ENCODE results near the gene C4orf50. TPM values are rescaled to one million over a fixed set of nuclear protein-coding genes. Genes with fewer than 3 reads are reported as not detected.

The C4orf50 gene
- total and polyA plus RNA-seq, 2 of the 8 experiments (the other 6 are each of a cell fraction or from before 2014, with no cell fraction given): 0.08 to 0.22 TPM

DNA sequence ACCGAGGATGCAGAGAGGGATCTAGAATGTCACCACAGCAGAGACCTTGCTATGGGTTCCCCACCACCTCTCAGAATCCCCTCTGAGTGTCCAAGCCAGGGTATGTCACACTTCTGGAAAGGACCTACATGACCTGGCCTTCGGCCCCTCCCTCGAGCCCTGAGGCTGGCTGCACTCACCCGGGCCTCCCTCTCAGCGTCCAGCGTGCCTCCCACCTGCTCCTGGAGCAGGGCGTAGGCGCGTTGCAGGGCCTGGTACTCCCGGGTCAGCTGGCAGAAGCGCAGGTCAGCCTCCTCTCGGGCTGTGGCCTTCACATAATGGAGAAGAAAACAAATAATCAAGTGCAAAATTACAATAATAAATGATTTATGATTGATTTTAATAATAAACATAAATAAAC is 43.9 kb upstream of the C4orf50 start:
- H3K4me1 ChIP-seq (replicated peaks in 1 of 4; ENCODE audit: control insufficient read depth in 3 of 4, insufficient read depth in 4 of 4, low read length in 3 of 4): no peaks in the 10 kb centered on the region
- no peak overlapping the region for H2BK5ac ChIP-seq (ENCODE audit: low read depth, low read length)
- no peak overlapping the region for H3K9ac ChIP-seq (replicated peaks in 1 of 4; ENCODE audit: extremely low read depth in 1 of 4, low read depth in 3 of 4, low read length in 3 of 4)
- no peak overlapping the region for H3K4me2 ChIP-seq (ENCODE audit: insufficient read depth in 1 of 2, low read depth in 2 of 2, low read length in 2 of 2)
- H3K27me3 ChIP-seq (replicated peaks in 1 of 4; ENCODE audit: control insufficient read depth in 3 of 4, extremely low read depth in 1 of 4, insufficient read depth in 3 of 4, low read length in 3 of 4): no peaks in the 10 kb centered on the region; a peak in 1 of 7 replicates
- no peaks in the 10 kb centered on the region for H3K79me2 ChIP-seq (ENCODE audit: control insufficient read depth in 1 of 2, insufficient read depth in 2 of 2, low read length in 2 of 2)
- no peak for DNase-seq (ENCODE audit: low read depth in 1 of 2, low spot score in 2 of 2)
- H3K4me3 ChIP-seq (ENCODE audit: extremely low read depth in 1 of 4, insufficient read depth in 2 of 4, low read depth in 3 of 4, low read length in 4 of 4): no peak overlapping the region
- no peaks in the 10 kb centered on the region for H3K79me1 ChIP-seq (ENCODE audit: low read depth, low read length)
- POLR2A ChIA-PET (ENCODE audit: partially characterized antibody): no interaction called here
- no peak overlapping the region for H3K14ac ChIP-seq (ENCODE audit: insufficient read length)
- 91% methylated on average over 12 of the region's 12 CpGs; no CpG with 5 or more reads in 1 of the 2 experiments for WGBS, 2 experiments (ENCODE audit: extremely low coverage in 1 of 2, insufficient coverage in 1 of 2, insufficient read length in 1 of 2, insufficient replicate concordance in 2 of 2, low coverage in 1 of 2, low lambda C conversion rate in 2 of 2, missing lambda C conversion rate in 1 of 2)
- no peaks in the 10 kb centered on the region for H3K9me3 ChIP-seq (ENCODE audit: insufficient read depth in 2 of 2, low read depth in 1 of 2, low read length in 1 of 2)
- no peak overlapping the region for H3K18ac ChIP-seq (ENCODE audit: extremely low read depth, low read length)
- no peak overlapping the region; the same call in 1 of the 2 replicates for H4K8ac ChIP-seq (ENCODE audit: extremely low read depth, insufficient read depth, low read length)
- H3K23ac ChIP-seq (ENCODE audit: insufficient read length): no peak overlapping the region
- H3K56ac ChIP-seq (replicated peaks; ENCODE audit: insufficient read length, low read depth, low read length): no peak overlapping the region
- H3K27ac ChIP-seq (ENCODE audit: low read depth, low read length): no peak overlapping the region
- CTCF ChIA-PET (ENCODE audit: partially characterized antibody): interaction anchor here (1.0 to 4.5 kb wide), 3 partner anchors 26 to 63 kb away, joined by 3 to 17 read pairs (median 4); no protein-coding TSS in a partner anchor
- H2AFZ ChIP-seq (ENCODE audit: low read length): no peak overlapping the region
- H3K4ac ChIP-seq (replicated peaks; ENCODE audit: insufficient read length, low read depth, low read length): no peak overlapping the region
- H4K5ac ChIP-seq (ENCODE audit: insufficient read length, low read depth, low read length): no peak overlapping the region
- H2AK5ac ChIP-seq (ENCODE audit: low read depth, low read length): no peak overlapping the region
- H2BK120ac ChIP-seq (replicated peaks; ENCODE audit: low read depth, low read length): no peak overlapping the region
- H4K91ac ChIP-seq (replicated peaks; ENCODE audit: insufficient read length, low read length): no peak overlapping the region
- H3K23me2 ChIP-seq (ENCODE audit: low read depth, low read length): no peaks in the 10 kb centered on the region
- FAIRE-seq: no peak
- no peaks in the 10 kb centered on the region for H3K36me3 ChIP-seq (ENCODE audit: control insufficient read depth in 2 of 4, insufficient read depth in 4 of 4, low read length in 3 of 4)
- H2BK20ac ChIP-seq (ENCODE audit: low read length): no peak overlapping the region
- TF ChIP-seq KDM1A (IDR thresholded peaks at IDR 0.05; ENCODE audit: borderline replicate concordance, low read length) (no peak), BRCA1 (IDR thresholded peaks at IDR 0.05; ENCODE audit: low read depth, low read length) (no peak), EP300 (IDR thresholded peaks at IDR 0.05; ENCODE audit: borderline replicate concordance in 1 of 2, low read depth in 2 of 2, low read length in 2 of 2) (no peak), FOSL1 (IDR thresholded peaks at IDR 0.05; ENCODE audit: insufficient read depth, low read depth, low read length) (no peak), KDM5A (IDR thresholded peaks at IDR 0.05; ENCODE audit: low read length) (no peak)
- H2BK12ac ChIP-seq (ENCODE audit: low read depth, low read length): no peak overlapping the region
- H4K20me1 ChIP-seq (replicated peaks in 1 of 2; ENCODE audit: control insufficient read depth in 1 of 2, insufficient read depth in 2 of 2, low read length in 2 of 2): no peaks in the 10 kb centered on the region
- no peak overlapping the region for H2BK15ac ChIP-seq (ENCODE audit: low read length)

Data from H1 (cell line).